HepG2 (cell line): ENCODE measurements around the gene ZNF512B. TPM values are rescaled to one million over a fixed set of nuclear protein-coding genes. Genes with fewer than 3 reads are reported as not detected.

ENCODE experiments used
- ATAC-seq: fragments of 200-7000 bp; cut with Tn5 transposase; 3 replicates; pipeline ENCODE4 v1.9.1; 2020; ENCODE audit warnings: mild to moderate bottlenecking, moderate library complexity
- BruUV-seq: library from RNA; stranded (reverse); fragments of 400-500 nt; replicated peaks from 2 replicates; lab custom pipeline; 2021; lab: Mats Ljungman, UMichigan
- CTCF ChIA-PET: fragments of 300-600 bp; formaldehyde crosslinking; extraction: SDS; loops from one replicate; lab custom pipeline; 2021; ENCODE audit warnings: low total read pairs, inconsistent platforms, low intra/inter-chr PET ratio; lab: Yijun Ruan, JAX
- POLR2A ChIA-PET: fragments of 350-600 bp; sonication (Branson Sonifier 250); formaldehyde crosslinking; loops from one replicate; lab custom pipeline; 2020; ENCODE audit warnings: antibody characterized with exemption, inconsistent platforms; lab: Yijun Ruan, JAX
- DNase-seq: peaks from one replicate; pipeline ENCODE4 v3.0.0-alpha.2; 2015; ENCODE audit warnings: low spot score
- FAIRE-seq: peaks from 3 replicates; lab custom pipeline; 2011; peaks lifted over from hg19 to GRCh38; lab: Jason Lieb, UNC
- H2AFZ ChIP-seq: one replicate; pipeline ENCODE4 v1.6.1; 2011; ENCODE audit warnings: low read length, inconsistent platforms
- H3K27ac ChIP-seq: fragments of 300-600 bp; 3 replicates; pipeline ENCODE4 v1.8.0; 2011; ENCODE audit warnings: mixed run types, mild to moderate bottlenecking, mixed read lengths, low read length, inconsistent platforms; ENCODE audit not compliant: insufficient read depth; ENCODE audit errors: extremely low read length
- H3K27me3 ChIP-seq, 2 experiments: fragments of 200-600 bp in 1 of 2; 2 replicates in 1 of 2; 3 replicates in 1 of 2; pipeline versions ENCODE4 v1.6.0 to v1.8.0; 2011; ENCODE audit warnings: low read length in 2 of 2, mild to moderate bottlenecking in 2 of 2, moderate library complexity in 2 of 2, inconsistent platforms in 1 of 2; ENCODE audit not compliant: insufficient read depth in 2 of 2, control insufficient read depth in 1 of 2
- H3K36me3 ChIP-seq, 2 experiments: fragments of 200-600 bp in 1 of 2; replicated peaks in 1 of 2; 2 replicates in 1 of 2; 3 replicates in 1 of 2; pipeline versions ENCODE4 v1.5.1 to v1.8.0; 2011; ENCODE audit warnings: low read length in 2 of 2, inconsistent platforms in 1 of 2; ENCODE audit not compliant: insufficient read depth in 2 of 2, control insufficient read depth in 1 of 2
- H3K4me1 ChIP-seq: 2 replicates; pipeline ENCODE4 v1.5.1; 2012; ENCODE audit warnings: low read length, inconsistent platforms; ENCODE audit not compliant: insufficient read depth
- H3K4me2 ChIP-seq: 2 replicates; pipeline ENCODE4 v1.6.0; 2011; ENCODE audit warnings: low read depth, low read length, inconsistent platforms
- H3K4me3 ChIP-seq, 3 experiments: fragments of 200-600 bp in 1 of 3; sonication (generic), shearing (Covaris generic) in 1 of 3; replicated peaks in 1 of 3; 2 replicates each; pipeline ENCODE4 v1.5.1; 2011 to 2016; ENCODE audit warnings: low read length in 3 of 3, inconsistent platforms in 2 of 3, low read depth in 2 of 3, mild to moderate bottlenecking in 2 of 3, control low read depth in 1 of 3, mixed read lengths in 1 of 3; ENCODE audit not compliant: insufficient read depth in 1 of 3
- H3K79me2 ChIP-seq: one replicate; pipeline ENCODE4 v1.6.1; 2011; ENCODE audit warnings: low read length, inconsistent platforms; ENCODE audit not compliant: insufficient read depth
- H3K9ac ChIP-seq: 2 replicates; pipeline ENCODE4 v1.6.0; 2011; ENCODE audit warnings: mild to moderate bottlenecking, low read depth, low read length, inconsistent platforms; ENCODE audit not compliant: insufficient read depth
- H3K9me3 ChIP-seq: 2 replicates; pipeline ENCODE4 v1.5.1; 2012; ENCODE audit warnings: mild to moderate bottlenecking, low read length
- H4K20me1 ChIP-seq: 2 replicates; pipeline ENCODE4 v1.6.0; 2011; ENCODE audit warnings: inconsistent platforms, mild to moderate bottlenecking, low read length, moderate library complexity; ENCODE audit not compliant: insufficient read depth
- ATF4 ChIP-seq, 2 experiments: fragments of 450-650 bp in 1 of 2; sonication (generic) in 1 of 2; formaldehyde crosslinking; IDR thresholded peaks; 2 replicates each; pipeline versions ENCODE4 v1.5.0 to v1.8.0; 2020 to 2022; ENCODE audit warnings: mild to moderate bottlenecking in 1 of 2, missing genetic modification reagents in 1 of 2
- BRCA1 ChIP-seq: sonication (generic); formaldehyde crosslinking; IDR thresholded peaks from 2 replicates; pipeline ENCODE4 v1.4.0; 2020; ENCODE audit warnings: missing genetic modification reagents
- HNRNPUL1 ChIP-seq: fragments of 200-400 bp; formaldehyde crosslinking; IDR thresholded peaks from 2 replicates; pipeline ENCODE4 v1.6.1; 2017; ENCODE audit warnings: low read depth, mild to moderate bottlenecking, low read length, moderate library complexity
- MTF1 ChIP-seq: sonication (generic); formaldehyde crosslinking; IDR thresholded peaks from 2 replicates; pipeline ENCODE4 v1.5.0; 2020; ENCODE audit warnings: missing genetic modification reagents
- NR1H2 ChIP-seq: sonication (generic); formaldehyde crosslinking; IDR thresholded peaks from 2 replicates; pipeline ENCODE4 v1.8.1; 2022; ENCODE audit warnings: low read depth, missing genetic modification reagents, borderline replicate concordance
- RBFOX2 ChIP-seq: fragments of 200-400 bp; formaldehyde crosslinking; IDR thresholded peaks from 2 replicates; pipeline ENCODE4 v1.6.1; 2017; ENCODE audit warnings: low read depth, mild to moderate bottlenecking, low read length
- SAP130 ChIP-seq: IDR thresholded peaks from 2 replicates; pipeline ENCODE4 v1.6.1; 2016; ENCODE audit warnings: low read depth
- SMAD1 ChIP-seq: sonication (generic); formaldehyde crosslinking; IDR thresholded peaks from 2 replicates; pipeline ENCODE4 v1.4.0; 2020; ENCODE audit warnings: missing genetic modification reagents, low read depth, mild to moderate bottlenecking, borderline replicate concordance
- TBX3 ChIP-seq: fragments of 450-650 bp; IDR thresholded peaks from 2 replicates; pipeline ENCODE4 v1.6.1; 2017; ENCODE audit warnings: antibody characterized with exemption, mild to moderate bottlenecking, inconsistent platforms, borderline replicate concordance
- XBP1 ChIP-seq: sonication (generic); formaldehyde crosslinking; IDR thresholded peaks from 2 replicates; pipeline ENCODE4 v1.5.0; 2020; ENCODE audit warnings: missing genetic modification reagents
- ZNF280B ChIP-seq: sonication (generic); formaldehyde crosslinking; IDR thresholded peaks from 2 replicates; pipeline ENCODE4 v1.5.0; 2020; ENCODE audit warnings: missing genetic modification reagents, mild to moderate bottlenecking, borderline replicate concordance
- ZNF431 ChIP-seq: sonication (generic); formaldehyde crosslinking; IDR thresholded peaks from 2 replicates; pipeline ENCODE4 v1.9.0; 2022; ENCODE audit warnings: missing genetic modification reagents, low read depth, mild to moderate bottlenecking, borderline replicate concordance
- ZNF543 ChIP-seq: sonication (generic); formaldehyde crosslinking; IDR thresholded peaks from 2 replicates; pipeline ENCODE4 v1.4.0; 2020; ENCODE audit warnings: mild to moderate bottlenecking, missing genetic modification reagents
- ZNF619 ChIP-seq: sonication (generic); formaldehyde crosslinking; IDR thresholded peaks from 2 replicates; pipeline ENCODE4 v1.4.0; 2020; ENCODE audit warnings: mild to moderate bottlenecking, missing genetic modification reagents
- ZNF672 ChIP-seq: sonication (generic); formaldehyde crosslinking; IDR thresholded peaks from 2 replicates; pipeline ENCODE4 v1.8.1; 2022; ENCODE audit warnings: missing genetic modification reagents
- ZNF674 ChIP-seq: sonication (generic); formaldehyde crosslinking; IDR thresholded peaks from 2 replicates; pipeline ENCODE4 v1.5.0; 2020; ENCODE audit warnings: low read depth, mild to moderate bottlenecking, missing genetic modification reagents
- ZSCAN25 ChIP-seq: sonication (generic); formaldehyde crosslinking; IDR thresholded peaks from 2 replicates; pipeline ENCODE4 v1.8.0; 2022; ENCODE audit warnings: mild to moderate bottlenecking, missing genetic modification reagents
- WGBS: methylation state at CpG from one replicate; pipeline ENCODE4 v1.1.6; 2017; ENCODE audit warnings: low lambda C conversion rate; 5-methylcytosine and 5-hydroxymethylcytosine counted together
- in situ Hi-C: cut with HindIII; loops from 2 replicates; pipeline ENCODE4 v1.10.0; 2017; ENCODE audit warnings: low pct_unique_long_range_greater_than_20kb; ENCODE audit not compliant: extremely low pct_ligation_motif_present
- intact Hi-C: fragments of 100-400 bp; cut with micrococcal nuclease; formaldehyde crosslinking; loops from one replicate; pipeline ENCODE4 v1.10.0; 2022; ENCODE audit not compliant: unreplicated experiment
- polyA plus RNA-seq, 8 experiments: library from polyadenylated mRNA; depleted of rRNA in 3 of 8; stranded (reverse) in 7 of 8; unstranded in 1 of 8; fragments of >200 nt; fragmentation: Illumina TruSeq in 4 of 8; extraction: Trizol in 4 of 8; gene quantifications; 2 replicates each; pipeline versions ENCODE4 v1.2.1 to v1.2.3, GENCODE V29; 2011 to 2016; ENCODE audit warnings: low read depth in 4 of 8, missing spikeins in 1 of 8, mixed read lengths in 1 of 8; ENCODE audit not compliant: insufficient read depth in 1 of 8
- total RNA-seq, 5 experiments: library from RNA; depleted of rRNA; stranded (reverse); fragments of >200 nt; fragmentation: Illumina TruSeq; extraction: Trizol; gene quantifications; 2 replicates each; pipeline ENCODE4 v1.2.3, GENCODE V29; 2016; ENCODE audit warnings: low read depth in 1 of 5
- TF ChIP-seq, protein P1 (sequence below): sonication (generic); formaldehyde crosslinking; IDR thresholded peaks from 2 replicates; pipeline ENCODE4 v1.4.0; 2020; ENCODE audit warnings: mild to moderate bottlenecking, missing genetic modification reagents

ZNF512B gene
- total and polyA plus RNA-seq, 2 of the 13 experiments (the other 11 are each of a cell fraction or from before 2014, with no cell fraction given) = 11.5 to 30.6 TPM

DNA sequence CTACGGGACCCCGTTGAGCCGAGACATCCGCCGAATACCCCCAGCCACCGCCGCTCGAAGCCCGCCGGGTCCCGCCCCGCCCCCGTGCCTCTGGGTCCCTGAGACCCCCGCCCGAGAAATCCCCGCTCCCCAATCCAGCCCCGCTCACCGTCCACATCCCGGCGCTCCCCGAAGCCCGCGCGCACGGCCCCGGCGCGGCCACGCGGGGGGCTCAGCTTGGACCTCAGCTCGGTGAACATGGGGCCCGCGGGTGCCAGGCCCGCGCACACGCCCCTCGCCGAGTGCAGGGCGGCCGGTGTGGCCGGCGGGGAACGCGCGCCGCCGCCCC is 9.5 kb upstream of the ZNF512B start (continued):
- TF ChIP-seq ZNF674 (CRISPR knock-in tag) = peak; percentile 69; the same call in 1 of the 2 replicates
- peak; percentile 49; the same call in 1 of the 2 replicates for TF ChIP-seq RBFOX2
- TF ChIP-seq NR1H2 = no peak
- TF ChIP-seq, all 625 proteins: peak for 22

- intact Hi-C loops (no loop called here), in situ Hi-C loops (loop anchor here (5.0 kb wide), 1 partner anchor 79 kb away; no protein-coding TSS in a partner anchor)
- FAIRE-seq (peak; percentile 72), DNase-seq (peak; percentile 79), ATAC-seq (peak; percentile 49)
- ChIA-PET CTCF (interaction anchor here (1.3 to 3.2 kb wide), 2 partner anchors 69 to 79 kb away, joined by 5 to 33 read pairs; no protein-coding TSS in a partner anchor), POLR2A (interaction anchor here (0.8 to 4.7 kb wide), 23 partner anchors 10 to 441 kb away, joined by 3 to 75 read pairs (median 11); partner anchors contain the start of genes ARFRP1, C20orf204, GMEB2 and LIME1)
- H3K4me1 ChIP-seq = peaks cover 43% of the 10 kb centered on the region
- no TSS peak for BruUV-seq
- WGBS = 7% methylated on average over 41 of the region's 52 CpGs
- H3K4me2 ChIP-seq = peak overlapping the region; percentile 99
- H3K9me3 ChIP-seq = no peaks in the 10 kb centered on the region
- H4K20me1 ChIP-seq = peaks cover 3% of the 10 kb centered on the region; the same call in 1 of the 2 replicates
- peak overlapping the region; percentile 82 to 99 (median 95) for H3K4me3 ChIP-seq
- H2AFZ ChIP-seq = no peak overlapping the region
- H3K27ac ChIP-seq = peak overlapping the region; percentile 62
- H3K79me2 ChIP-seq = peaks cover 22% of the 10 kb centered on the region
- no peaks in the 10 kb centered on the region; a peak in 1 of 5 replicates for H3K27me3 ChIP-seq
- peak overlapping the region; percentile 71 for H3K9ac ChIP-seq
- H3K36me3 ChIP-seq = peaks cover 5 to 12% of the 10 kb centered on the region in 2 experiments; a peak in 4 of 5 replicates
- TF ChIP-seq, protein P1, sequence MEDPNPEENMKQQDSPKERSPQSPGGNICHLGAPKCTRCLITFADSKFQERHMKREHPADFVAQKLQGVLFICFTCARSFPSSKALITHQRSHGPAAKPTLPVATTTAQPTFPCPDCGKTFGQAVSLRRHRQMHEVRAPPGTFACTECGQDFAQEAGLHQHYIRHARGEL (CRISPR knock-in tag) = no peak
- TF ChIP-seq ZNF431 = 0 out of 2 replicates have a peak, but pooled peaks have one; percentile 65
- TF ChIP-seq XBP1 (CRISPR knock-in tag) = peak; percentile 83; the same call in 1 of the 2 replicates
- peak; percentile 75; the same call in 1 of the 2 replicates for TF ChIP-seq BRCA1
- TF ChIP-seq ZNF543 (CRISPR knock-in tag) = no peak; the same call in 1 of the 2 replicates
- no peak for TF ChIP-seq TBX3
- TF ChIP-seq ZNF672 (CRISPR knock-in tag) = 0 out of 2 replicates have a peak, but pooled peaks have one; percentile 40
- TF ChIP-seq ATF4 (CRISPR knock-in tag; IDR thresholded peaks at IDR 0.05) = no peak
- TF ChIP-seq ZNF619 (CRISPR knock-in tag) = 0 out of 2 replicates have a peak, but pooled peaks have one; percentile 45
- TF ChIP-seq MTF1 (CRISPR knock-in tag) = peak; percentile 78; the same call in 1 of the 2 replicates
- TF ChIP-seq SAP130 (CRISPR knock-in tag) = peak; percentile 98
- TF ChIP-seq SMAD1 = no peak
- peak; percentile 80; the same call in 1 of the 2 replicates for TF ChIP-seq ZNF280B
- no peak for TF ChIP-seq HNRNPUL1
- TF ChIP-seq ZSCAN25 (CRISPR knock-in tag) = peak; percentile 73
Observed at GRCh38 chr20:63978319-63979228, 8.8 kb upstream of the ZNF512B start.
